NCI-H2029 treated with DMSO at 0.1 percent for 48 hours (cell line): ENCODE results near the gene GADD45G.

Experiments used
- DNase-seq: peaks from one replicate; lab custom pipeline; 2025; lab: John Stamatoyannopoulos, UW

GADD45G gene

DNA sequence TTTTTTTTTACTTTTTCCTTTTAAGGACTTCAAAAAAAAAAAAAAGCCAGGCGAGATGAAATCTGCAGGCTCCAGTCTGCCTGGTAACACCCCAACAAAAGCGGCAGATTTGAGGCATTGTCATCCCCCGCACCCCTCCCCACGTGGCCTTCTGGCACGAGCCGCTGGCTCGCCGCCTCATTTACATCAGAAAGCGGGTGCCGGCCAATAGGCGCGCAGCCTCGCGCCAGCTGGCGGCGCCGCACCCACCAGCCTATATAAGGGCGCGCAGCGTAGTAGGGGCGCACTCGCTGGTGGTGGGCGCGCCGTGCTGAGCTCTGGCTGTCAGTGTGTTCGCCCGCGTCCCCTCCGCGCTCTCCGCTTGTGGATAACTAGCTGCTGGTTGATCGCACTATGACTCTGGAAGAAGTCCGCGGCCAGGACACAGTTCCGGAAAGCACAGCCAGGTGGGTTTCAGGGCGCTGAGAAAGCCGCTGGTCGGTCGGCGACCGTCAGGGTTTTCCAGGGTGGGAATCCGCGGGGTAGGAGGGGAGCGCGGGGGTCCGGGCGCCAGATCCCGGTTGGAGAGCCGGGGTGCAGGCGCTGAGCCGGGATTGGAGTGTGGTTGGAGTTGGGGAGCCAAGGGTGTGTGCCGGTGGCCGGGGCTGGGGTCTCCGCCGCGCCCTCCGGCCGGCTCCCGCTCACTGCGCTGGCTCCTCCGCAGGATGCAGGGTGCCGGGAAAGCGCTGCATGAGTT, at the start of gene GADD45G:
TSS of gene GADD45G (plus strand) at position 284 of the 736 bp plus-strand sequence. CDS start at position 394, 110 bp downstream.
- DNase-seq: peak; percentile 77

DNA sequence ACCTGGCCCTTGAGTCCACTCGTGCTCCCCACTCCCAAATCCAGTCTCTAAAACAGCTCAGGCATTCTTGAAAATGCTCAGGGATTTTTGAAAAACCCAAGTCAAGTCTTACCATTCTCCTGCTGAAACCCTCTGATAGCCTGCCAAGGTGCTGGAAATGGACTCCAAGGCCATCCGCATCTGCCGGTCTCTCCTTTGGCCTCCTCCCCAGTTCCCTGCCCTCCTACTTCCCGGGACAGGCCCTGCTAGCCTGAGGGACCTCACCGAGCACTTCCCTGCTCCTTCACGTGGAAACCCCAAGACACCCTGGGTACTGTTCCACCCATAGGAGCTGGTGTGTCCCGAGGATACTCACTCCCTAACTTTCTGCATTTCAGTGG, 49.8 kb upstream of the GADD45G start:
- DNase-seq: no peak

DNA sequence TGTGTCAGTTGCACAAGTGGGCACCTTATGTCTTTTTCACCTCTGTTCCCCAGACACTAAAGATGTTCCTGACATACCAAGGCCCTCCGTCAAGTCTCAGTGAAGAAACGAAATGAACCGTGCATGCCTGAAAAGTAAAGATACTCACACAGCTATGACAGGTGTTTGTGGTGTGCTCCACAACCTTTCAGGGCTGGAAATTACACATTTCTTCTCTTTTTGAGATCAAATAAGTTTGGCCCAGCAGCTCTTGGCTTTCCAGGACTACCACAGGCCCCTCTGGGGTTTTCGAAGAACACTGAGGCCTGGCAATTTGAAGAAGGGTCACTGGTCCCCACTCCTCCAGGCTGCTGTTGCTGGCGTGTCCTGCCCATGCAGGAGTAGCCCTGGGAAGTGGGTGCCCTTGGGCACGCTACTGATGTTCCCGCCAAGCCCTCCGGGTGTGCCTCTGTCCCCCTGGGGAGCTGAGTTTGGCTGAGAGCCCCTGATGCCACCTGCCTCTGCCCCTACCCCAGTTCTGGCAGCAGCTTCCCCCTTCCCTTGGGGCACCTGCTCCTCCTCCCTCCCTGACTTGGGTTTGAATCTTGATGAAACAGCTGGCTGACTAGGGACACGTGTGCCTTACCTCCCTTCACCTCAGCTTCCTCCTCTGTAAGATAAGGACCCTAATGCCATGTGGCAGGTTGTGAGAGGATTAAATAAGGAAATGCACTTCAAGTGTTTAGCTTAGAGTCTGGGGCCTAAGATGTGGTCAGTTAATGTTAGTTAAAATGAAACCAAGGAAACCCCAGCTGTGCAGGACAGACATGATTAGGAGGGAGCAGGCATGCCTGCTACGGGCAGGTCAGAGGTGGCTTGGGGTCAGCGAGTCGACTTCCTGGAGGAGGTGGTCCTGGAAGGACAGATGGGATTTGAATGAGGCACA, 49.1 kb upstream of the GADD45G start:
- no peak for DNase-seq

DNA sequence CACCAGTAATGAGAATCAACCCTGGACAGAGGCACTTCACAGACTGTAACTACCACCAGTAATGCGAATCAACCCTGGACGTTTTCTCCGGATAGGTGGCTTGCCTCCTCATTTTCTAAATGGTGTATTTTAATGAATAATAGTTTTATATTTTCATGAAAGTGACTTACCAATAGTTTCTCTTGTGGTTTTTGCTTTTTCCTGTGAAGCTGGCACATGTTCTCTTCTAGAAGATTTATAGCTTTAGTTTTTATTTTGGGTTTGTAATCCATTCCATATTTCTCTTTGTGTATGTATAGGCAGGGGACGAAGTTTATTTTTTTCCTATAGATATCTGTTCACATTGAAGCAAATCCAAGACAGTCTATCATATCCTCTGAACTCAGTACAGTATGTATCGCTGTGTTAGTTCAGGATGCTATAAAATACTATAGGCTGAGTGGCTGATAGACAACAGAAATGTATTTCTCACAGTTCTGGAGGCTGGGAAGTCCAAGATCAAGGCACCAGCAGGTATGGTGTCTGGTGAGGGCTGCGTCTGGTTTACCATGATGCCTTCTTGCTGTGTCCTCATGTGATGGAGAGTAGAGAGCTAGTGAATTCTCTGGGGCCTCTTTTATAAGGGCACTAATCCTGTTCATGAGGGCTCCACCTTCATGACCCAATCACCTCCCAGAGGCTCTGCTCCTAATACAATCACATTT, 46.5 kb upstream of the GADD45G start:
- DNase-seq: no peak

- peak; percentile 88 for DNase-seq
These were observed 45.9 kb upstream of the GADD45G start for GRCh38 chr9:89558948-89559347.

DNA sequence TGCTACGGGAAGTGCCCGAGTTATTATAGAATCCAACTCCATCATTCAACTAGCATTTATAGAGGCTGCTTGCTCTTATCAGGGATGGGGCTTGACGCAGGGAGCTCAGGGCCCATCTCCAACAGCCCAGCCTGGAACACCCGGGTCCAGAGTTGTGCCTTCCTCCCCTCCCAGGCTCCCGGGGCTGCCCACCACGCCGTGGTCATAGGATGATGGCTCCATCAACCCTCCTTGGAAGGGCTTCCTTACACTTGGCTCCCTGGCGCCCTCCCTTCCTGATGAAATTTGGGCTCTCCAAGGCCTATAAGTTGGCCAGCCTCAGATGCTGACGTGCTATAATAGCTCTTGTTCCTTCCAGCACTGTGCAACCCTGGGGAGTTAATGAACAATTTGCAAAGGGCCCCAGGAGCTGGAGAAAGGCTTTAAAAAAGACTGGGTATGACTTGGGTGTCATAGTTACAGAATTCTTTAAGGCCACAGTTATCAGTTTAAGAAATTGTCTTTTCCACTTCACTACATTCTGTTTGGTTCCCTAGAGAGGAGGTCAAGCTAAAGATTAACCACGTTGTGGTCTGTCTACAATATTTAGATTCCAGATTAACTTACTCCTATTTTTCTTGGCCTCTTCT, 42.5 kb upstream of the GADD45G start:
- DNase-seq: no peak

DNA sequence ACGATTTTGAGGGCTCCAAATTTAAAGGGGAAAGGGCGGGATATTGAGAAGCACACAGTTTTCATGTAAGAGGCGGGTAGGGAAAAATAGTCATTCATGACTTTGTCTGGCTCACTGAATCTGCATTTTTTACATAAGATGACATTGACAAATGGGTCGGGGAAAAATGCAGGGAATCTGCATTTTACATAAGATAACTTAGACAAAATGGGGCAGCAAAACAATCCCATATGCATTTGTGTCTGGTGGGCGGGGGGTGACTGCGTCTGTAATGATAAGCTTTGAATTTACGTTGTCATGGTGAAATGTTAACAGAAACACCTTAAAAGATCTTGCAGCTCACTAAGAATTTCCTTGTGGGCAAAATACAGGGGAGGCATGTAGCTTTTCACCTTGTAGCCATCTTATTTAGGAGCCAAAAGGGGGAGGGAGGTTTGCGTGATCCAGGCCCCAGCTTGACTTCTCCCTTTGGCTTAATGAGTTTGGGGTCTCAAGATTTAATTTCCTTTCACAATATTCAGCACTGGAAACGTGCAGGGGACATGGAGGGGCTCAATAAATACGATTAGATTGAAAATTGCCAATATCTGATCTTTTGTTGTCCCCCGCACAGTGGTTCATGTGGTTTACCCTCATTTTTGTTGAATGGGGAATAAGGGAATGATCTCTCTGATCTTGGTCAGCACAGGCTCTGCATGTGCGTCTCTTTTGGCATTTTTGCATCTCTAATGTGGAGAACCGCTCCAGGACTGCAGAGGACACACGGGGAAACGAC, 41.1 kb upstream of the GADD45G start:
- DNase-seq: no peak

- no peak for DNase-seq
These were observed 40.4 kb upstream of the GADD45G start for GRCh38 chr9:89564346-89564878.

- no peak for DNase-seq
These were observed 37.2 kb upstream of the GADD45G start for GRCh38 chr9:89567649-89568048.

DNA sequence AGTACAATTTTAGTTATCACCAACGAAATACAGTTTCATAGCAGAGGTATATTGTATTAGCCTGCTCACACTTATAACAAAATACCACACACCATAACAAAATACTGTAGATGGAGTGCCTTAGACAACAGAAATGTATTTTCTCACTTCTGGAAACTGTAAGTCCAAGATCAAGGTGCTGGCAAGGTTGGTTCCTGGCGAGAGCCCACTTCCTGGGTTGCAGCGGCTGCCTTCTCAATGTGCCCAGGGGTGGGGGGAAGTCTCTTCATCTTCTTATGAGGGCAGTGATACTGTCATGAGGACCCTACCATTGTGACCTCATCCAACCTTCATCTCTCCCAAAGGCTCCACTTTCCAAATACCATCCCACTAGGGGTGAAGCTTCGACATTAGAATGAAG, 30.5 kb upstream of the GADD45G start:
- no peak for DNase-seq

DNA sequence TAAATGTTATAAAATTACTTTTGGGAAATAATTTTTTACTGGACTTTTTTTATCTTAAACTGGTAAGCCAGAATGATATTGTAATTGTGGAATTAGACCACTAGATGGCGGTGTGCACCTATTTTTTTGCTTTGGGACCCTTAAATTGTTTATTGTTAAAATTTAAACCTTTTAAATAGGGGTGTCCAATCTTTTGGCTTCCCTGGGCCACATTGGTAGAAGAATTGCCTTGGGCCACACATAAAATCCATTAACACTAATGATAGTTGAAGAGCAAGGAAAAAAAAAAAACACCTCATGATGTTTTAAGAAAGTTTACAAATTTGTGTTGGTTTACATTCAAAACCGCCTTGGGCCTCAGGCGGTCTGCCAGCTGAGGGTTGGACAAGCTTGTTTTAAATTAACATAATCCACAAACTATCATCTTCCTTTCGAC, 28.4 kb upstream of the GADD45G start:
- DNase-seq: peak; percentile 53

GRCh38 chr9:89577363-89577762, 27.4 kb upstream of the GADD45G start:
- DNase-seq: no peak

- no peak for DNase-seq
These were observed 24.9 kb upstream of the GADD45G start for GRCh38 chr9:89579741-89580385.

DNA sequence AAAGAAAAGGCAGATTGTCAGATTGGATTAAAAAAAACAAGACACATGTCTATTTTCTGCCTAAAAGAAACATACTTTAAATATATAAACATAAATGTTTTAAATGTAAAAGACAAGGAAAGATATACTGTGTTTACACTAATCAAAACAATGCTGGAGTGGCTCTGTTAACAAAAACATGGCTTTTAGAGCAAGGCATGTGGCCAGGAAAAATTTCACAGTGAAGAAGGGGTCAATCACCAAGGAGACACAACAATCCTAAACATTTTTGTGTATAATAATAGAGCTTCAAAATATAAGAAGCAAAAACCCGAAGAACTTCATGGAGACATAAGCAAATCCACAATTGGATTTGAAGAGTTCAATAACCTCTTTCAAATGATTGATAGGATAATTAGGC, 18.5 kb upstream of the GADD45G start:
- DNase-seq: no peak

- DNase-seq: no peak
These were observed 16.4 kb upstream of the GADD45G start for GRCh38 chr9:89588271-89588879.

GRCh38 chr9:89590415-89590814, 14.4 kb upstream of the GADD45G start:
- no peak for DNase-seq

DNA sequence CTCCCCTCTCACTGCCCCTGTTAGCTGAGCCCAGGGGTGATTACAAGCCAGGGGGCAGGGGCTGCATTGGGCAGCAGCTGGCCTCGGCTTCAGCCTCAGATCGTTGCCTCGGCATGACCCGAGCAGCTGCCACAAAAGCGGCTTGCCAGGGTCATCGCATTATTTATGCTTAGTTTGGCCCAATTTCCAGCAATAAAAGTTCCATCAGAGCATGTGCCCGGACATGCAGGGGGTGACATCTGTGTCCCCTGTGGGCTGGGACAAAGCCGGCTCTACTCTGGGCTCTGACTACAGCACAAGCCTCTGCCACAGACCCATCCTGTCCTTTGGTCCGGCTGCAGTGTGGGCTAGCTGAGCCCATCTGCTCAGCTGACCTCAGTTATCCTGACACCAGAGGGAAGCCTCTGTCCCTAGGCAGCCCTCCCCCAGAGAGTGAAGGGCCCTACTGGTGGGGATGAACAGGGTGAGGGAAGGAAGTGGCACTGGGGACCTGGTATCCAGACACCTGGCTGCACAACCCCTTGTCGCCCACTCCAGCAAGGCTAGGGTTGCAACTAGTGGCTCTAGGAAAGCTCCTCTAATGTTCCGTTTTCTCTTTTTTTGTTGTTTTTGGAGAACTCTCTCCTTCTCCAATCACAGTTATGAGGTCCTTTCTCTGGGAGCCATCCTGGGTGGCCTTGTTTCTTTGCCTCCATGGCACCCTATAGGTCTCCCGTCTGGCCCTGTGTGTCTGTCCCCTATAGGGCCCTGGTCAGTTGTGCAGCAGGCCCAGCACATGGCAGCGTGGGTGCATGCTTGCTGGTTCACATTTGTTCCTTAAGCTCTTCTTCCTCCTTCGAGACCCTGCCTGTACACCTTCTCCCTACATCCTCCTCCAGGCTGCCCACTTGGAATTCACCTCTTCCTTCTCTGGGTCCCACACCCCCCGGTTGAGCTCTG, 13.3 kb upstream of the GADD45G start:
- no peak for DNase-seq

DNA sequence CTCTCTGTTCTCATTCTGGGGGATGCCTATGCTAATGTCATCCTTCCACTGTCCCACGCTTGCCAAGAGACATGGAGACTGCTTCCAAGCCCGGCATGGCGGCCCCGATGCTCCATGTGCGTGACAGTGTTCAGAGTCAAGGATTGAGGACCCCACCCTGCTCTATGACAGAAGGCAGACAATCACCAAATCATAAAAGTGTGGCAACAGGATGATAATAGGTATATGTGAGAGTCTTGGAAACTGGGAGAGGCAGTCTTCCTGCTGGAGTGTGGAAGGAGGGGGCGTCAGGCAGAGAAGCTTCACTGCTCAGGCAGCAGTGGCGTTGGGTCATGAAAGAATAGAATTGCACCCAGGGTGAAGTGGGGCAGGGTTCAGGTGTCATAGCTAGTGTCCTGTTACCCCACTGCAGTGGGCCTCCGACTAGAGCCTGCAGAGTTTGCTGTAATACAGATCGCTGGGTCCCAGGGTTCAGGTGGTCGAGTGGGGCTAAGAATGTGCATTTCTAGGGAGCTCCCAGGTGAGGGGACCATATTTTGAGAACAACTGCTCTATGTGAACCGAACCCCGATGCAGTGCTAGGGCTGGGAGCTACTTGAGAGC, 12.5 kb upstream of the GADD45G start:
- no peak for DNase-seq
